ENCODE measurements around the gene CPAMD8. TPM values are rescaled to one million over a fixed set of nuclear protein-coding genes. Genes with fewer than 3 reads are reported as not detected.

CPAMD8 gene
- total and polyA plus RNA-seq, 2 donors (not counting 1 experiment from before 2014, with no cell fraction given) = 0.14 to 1.7 TPM

DNA sequence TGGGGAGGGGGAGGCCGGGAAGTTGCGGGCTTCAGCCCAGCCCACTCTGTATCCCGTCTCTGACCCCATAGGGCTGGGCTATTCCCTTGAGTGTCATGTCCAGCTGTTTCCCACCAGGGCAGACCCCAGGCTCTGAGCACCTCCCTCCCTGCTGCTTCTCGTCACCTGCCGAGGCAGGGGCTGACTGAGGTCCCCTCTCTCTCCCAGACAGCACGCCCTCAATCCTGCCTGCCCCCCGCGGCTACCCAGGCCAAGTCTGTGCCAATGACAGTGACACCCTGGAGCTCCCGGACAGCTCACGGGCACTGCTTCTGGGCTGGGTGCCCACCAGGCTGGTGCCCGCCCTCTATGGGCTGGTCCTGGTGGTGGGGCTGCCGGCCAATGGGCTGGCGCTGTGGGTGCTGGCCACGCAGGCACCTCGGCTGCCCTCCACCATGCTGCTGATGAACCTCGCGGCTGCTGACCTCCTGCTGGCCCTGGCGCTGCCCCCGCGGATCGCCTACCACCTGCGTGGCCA lies 137.2 kb downstream of the CPAMD8 start:
- no peaks in the 10 kb centered on the region for H4K20me1 ChIP-seq (ENCODE audit: control insufficient read depth, extremely low read depth, insufficient read depth, low read length)
- no peaks in the 10 kb centered on the region for H3K4me1 ChIP-seq (ENCODE audit: control insufficient read depth, extremely low read depth, insufficient read depth, low read length)
- H3K79me2 ChIP-seq (ENCODE audit: control insufficient read depth, insufficient read depth, low read length) = no peaks in the 10 kb centered on the region
- no peak overlapping the region for H2AFZ ChIP-seq (ENCODE audit: low read length)
- no peak overlapping the region for H3K4me3 ChIP-seq (replicated peaks in 1 of 4; ENCODE audit: control extremely low read depth in 1 of 4, insufficient read depth in 1 of 4, low read depth in 3 of 4, low read length in 4 of 4)
- no peak overlapping the region for H3K27ac ChIP-seq (ENCODE audit: insufficient read depth, low read length)
- no peaks in the 10 kb centered on the region for H3K27me3 ChIP-seq (ENCODE audit: control insufficient read depth, insufficient read depth, low read length)
- no peak overlapping the region for H3K9ac ChIP-seq (ENCODE audit: insufficient read depth, low read length)
- no peak for TF ChIP-seq CTCF (conservative IDR thresholded peaks at IDR 0.05 in 1 of 2, IDR thresholded peaks at IDR 0.05 in 1 of 2; ENCODE audit: low read depth in 1 of 2, low read length in 2 of 2)
- TF ChIP-seq EZH2 (IDR thresholded peaks at IDR 0.05; ENCODE audit: low read length, missing control alignments) = no peak
- no peaks in the 10 kb centered on the region for H3K36me3 ChIP-seq (ENCODE audit: control insufficient read depth, insufficient read depth, low read length)
- no peak overlapping the region for H3K4me2 ChIP-seq (ENCODE audit: extremely low read depth, insufficient read depth, low read length)
- H3K9me3 ChIP-seq (ENCODE audit: control insufficient read depth, insufficient read depth, low read depth, low read length) = no peaks in the 10 kb centered on the region
- DNase-seq (ENCODE audit: low read depth in 2 of 2) = no peak

- Histone ChIP-seq H3K27ac (ENCODE audit: insufficient read depth, low read length) (no peak within 1 kb of the TSS), H3K4me2 (ENCODE audit: extremely low read depth, insufficient read depth, low read length) (no peak within 1 kb of the TSS)
- DNase-seq (ENCODE audit: low read depth in 2 of 2) = peak in 1 of 2 donors; percentile 17
Observed at GRCh38 chr19:16888629-16889365, 137.8 kb downstream of the CPAMD8 start, which contains the start of gene F2RL3. F2RL3 (plus strand) TSS chr19:16888999; CDS start chr19:16889190, 191 bp downstream.

More at GRCh38 chr19:16888629-16889365, 137.8 kb downstream of the CPAMD8 start, which contains the start of gene F2RL3:
- H3K79me2 ChIP-seq (ENCODE audit: control insufficient read depth, insufficient read depth, low read length) = no peaks in the 10 kb centered on the region
- no peak within 1 kb of the TSS for H3K4me3 ChIP-seq (replicated peaks in 1 of 4; ENCODE audit: control extremely low read depth in 1 of 4, insufficient read depth in 1 of 4, low read depth in 3 of 4, low read length in 4 of 4)
- no peak within 1 kb of the TSS for H3K9ac ChIP-seq (ENCODE audit: insufficient read depth, low read length)
- no peaks in the 10 kb centered on the region for H3K4me1 ChIP-seq (ENCODE audit: control insufficient read depth, extremely low read depth, insufficient read depth, low read length)
- H3K27me3 ChIP-seq (ENCODE audit: control insufficient read depth, insufficient read depth, low read length) = no peaks in the 10 kb centered on the region
- no peak within 1 kb of the TSS for H2AFZ ChIP-seq (ENCODE audit: low read length)
- no peaks in the 10 kb centered on the region for H3K36me3 ChIP-seq (ENCODE audit: control insufficient read depth, insufficient read depth, low read length)
- H4K20me1 ChIP-seq (ENCODE audit: control insufficient read depth, extremely low read depth, insufficient read depth, low read length) = no peaks in the 10 kb centered on the region
- H3K9me3 ChIP-seq (ENCODE audit: control insufficient read depth, insufficient read depth, low read depth, low read length) = no peaks in the 10 kb centered on the region
- TF ChIP-seq EZH2 (IDR thresholded peaks at IDR 0.05; ENCODE audit: low read length, missing control alignments) (no peak), CTCF (conservative IDR thresholded peaks at IDR 0.05 in 1 of 2, IDR thresholded peaks at IDR 0.05 in 1 of 2; ENCODE audit: low read depth in 1 of 2, low read length in 2 of 2) (no peak)

Measured in fibroblast of lung (primary cell).